GM19328 (cell line): ENCODE results near the gene CDH9.
"Not testable (repeated sequence)": the region's sequence is repeated elsewhere in the genome, so short reads cannot be mapped to it uniquely, and the experiment has no call there.

Experiments
- ATAC-seq: cut with Tn5 transposase; IDR thresholded peaks from one replicate; pipeline ENCODE4 v1.9.1; 2021; ENCODE audit warnings: mild to moderate bottlenecking, moderate library complexity; ENCODE audit not compliant: unreplicated experiment

The CDH9 gene

DNA sequence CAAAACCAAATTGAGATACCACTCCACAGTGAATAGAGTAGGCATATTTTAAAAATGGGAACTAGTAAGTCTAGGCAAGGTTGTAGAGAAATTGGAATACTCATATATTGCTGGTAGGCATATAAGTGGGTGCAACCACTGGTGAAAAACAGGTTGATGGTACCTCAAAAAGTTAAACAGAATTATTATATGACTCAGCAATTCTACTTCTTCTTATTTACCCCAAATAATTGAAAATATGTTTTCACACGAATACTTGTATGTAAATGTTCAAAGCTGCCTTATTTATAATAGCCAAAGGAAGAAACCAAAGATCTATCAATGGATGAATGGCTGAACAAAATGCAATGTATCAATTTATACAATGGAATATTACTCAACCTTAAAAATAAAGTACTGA lies 79.1 kb downstream of the CDH9 start:
- ATAC-seq, result no peak

DNA sequence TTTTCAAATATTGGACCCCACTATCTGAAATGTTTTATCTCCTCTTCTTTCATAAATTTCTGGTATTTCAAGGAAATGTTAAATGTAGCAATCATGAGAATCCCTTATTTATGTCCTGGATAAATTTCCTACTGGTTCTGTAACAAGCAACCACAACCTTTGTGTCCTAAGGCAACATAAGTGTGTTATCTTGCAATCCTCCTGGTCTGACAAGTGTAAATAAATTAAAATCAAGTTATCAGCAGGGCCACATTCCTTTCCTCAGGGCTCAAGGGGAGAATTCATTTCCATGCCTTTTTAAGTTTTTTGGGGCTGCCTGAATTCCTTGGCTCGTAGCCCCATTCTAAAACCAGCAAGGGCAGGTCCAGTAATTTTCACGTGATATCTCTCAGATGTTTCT lies 83.2 kb downstream of the CDH9 start:
- no peak for ATAC-seq

DNA sequence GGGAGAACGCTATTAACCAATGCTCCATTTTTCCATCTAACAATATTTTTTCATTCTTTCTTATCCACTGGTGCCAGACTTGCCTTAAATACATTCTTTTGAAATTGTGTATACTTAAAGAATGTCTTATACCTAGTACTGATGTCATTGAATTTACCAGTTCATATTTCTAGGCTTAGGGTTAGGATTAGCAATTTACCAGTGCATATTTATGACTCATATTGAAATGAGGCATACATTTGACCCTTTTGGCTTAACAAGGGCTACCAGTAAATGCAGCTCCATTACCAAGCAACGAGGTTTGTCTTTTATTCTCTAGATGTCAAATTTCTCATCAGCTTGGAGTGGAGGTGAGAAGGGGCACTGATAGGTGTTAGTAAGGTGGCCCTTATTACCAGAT lies 89.5 kb downstream of the CDH9 start:
- no peak for ATAC-seq

DNA sequence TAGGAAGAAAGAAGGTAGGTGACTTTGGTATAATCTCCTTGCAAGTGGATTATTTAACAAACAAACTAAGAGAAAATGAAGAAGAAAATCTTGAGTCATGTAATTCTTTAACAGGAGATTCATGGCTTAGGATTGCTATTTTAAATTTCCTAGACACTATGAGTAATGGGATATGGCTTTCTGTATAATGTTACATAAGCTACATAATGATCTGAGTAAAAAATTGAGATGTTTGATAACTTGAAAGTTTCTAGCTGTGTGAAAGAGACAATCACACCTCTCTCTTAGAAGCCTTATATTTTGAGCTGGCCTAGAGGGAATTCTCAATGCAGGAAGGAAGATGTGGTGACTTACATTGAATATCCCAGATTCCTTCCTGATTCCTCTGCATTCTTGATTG lies 92.5 kb downstream of the CDH9 start:
- no peak for ATAC-seq

DNA sequence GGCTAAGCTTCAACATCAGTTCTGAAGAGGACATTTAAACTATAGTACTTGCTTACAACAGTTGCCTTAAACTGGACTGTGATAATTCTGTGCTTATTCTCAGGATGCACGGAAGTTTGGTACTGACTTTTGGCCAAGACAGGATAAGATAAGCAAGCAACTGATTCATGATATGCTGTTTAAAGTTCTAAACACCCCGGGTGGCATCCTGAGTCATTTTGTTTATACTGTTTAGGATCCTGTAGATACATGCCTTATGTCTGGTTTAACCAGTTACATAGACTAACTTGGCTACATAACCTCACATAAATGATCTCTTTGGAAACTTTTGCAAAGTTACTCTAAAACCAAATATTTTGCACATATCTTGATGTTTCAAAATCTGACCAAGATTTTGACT lies 95.9 kb downstream of the CDH9 start:
- no peak for ATAC-seq

DNA sequence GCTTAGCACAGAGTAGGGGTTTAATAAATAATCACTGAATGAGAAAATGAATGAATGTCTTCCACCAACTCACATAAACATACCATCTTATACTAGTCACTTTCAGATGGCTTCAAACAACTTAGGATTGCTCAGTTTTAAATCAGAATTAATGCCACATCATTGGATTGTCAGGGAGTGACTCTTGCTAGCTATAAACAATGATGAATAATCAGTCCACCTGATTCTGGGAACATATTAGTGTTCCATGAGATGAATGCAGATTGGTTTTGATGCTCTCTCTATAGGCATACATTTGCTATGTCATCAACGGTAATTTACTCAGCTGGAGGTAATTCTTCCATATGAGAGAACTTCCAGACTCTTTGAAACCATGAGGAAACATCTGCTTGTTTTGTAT lies 97.4 kb downstream of the CDH9 start:
- ATAC-seq, result no peak

DNA sequence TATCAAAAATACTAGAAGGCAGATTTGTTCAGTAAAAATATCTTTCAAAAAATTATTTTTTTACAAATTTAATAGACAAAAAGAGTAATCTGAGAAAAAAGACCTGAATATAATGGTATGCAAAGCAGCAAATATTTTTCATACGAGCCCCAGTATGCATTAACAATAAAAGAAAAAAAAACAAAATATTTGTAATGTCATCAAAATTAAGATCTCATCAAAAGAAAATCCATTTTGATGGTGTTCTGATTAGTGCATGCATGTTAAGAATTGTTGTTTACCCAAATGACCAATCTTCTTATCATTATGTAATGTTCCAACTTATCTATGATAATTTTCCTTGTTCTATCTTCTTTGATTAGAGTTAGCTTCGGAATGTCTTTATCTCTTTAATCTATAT lies 106.1 kb downstream of the CDH9 start:
- ATAC-seq, result no peak

DNA sequence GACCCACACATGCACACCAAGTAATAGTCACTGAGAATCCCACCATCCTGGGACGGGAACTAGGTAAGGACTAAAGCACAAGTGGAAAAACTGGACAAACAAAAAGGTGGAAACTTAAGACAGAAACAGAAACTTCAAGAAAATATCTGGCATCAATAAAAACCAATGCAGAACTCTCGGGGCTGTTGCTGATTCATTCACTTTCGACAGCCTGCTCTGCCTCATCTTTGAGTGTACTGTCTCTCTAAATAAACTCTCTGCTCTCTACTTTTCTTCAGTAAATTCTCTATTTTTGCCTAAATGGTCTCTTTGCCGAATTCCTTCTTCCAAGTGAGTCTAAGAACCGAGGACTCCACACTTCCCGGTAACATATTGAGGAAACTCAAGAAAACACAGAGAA lies 116.9 kb downstream of the CDH9 start:
- no peak for ATAC-seq

DNA sequence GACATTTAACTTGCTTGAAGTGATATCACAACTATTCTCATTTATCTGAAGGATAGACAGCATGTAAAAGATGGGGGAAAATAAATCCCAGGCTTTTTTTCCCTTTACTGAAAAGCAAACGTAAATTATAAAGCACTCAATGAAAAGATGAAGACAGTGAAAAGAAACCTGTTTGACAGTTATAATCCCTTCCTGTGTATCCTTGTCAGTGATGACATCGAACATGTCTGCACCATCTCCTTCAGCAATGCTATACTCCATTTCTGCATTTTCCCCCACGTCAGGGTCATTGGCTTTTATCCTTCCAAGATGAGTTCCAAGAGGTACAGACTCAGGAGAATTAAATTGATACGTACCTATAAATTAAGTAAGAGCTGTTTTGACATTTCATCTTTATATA lies 134.9 kb downstream of the CDH9 start:
- ATAC-seq, result no peak

DNA sequence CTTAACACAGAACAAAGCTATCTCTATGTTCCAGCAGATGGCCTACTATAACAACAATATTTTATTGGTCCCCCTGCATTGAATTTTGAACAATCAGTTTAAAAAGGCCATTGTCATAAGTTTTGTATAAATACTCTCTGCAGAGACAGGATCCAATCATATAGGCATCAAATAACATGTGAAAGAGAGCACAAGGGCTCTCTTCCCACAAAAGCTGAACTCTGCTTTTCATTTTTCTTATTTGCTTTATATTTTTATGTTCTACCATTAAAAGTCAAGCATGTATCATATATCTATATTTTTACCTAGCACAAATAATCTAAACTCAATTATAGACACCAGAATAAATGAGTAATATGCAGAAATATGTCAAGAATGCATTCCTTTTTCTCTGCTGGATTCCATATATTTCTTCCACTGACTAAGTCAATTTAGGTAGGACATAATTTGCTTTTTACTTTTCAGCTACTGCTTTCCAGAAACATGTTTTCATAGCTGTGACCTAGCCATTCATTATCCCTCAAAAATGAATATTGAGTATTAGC lies 143.6 kb downstream of the CDH9 start:
- ATAC-seq, result no peak

DNA sequence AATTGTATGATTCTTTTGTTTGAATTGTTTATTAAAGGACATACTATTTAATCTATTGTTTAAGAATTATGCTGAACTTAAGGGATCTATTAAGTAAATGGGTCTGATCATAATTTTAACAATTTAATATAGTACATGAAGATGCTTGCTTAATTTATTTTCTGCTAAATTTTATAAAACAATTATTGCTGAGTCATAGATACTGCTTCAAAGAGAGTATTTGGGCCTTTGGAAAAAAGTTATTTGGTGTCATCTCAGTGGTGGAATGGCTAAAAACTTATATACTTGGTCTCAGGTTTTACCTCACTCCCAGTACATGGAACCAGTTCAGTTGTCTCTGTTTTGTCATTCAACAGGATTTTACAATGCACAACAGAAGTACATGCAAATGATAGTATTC lies 145.3 kb downstream of the CDH9 start:
- no peak for ATAC-seq

DNA sequence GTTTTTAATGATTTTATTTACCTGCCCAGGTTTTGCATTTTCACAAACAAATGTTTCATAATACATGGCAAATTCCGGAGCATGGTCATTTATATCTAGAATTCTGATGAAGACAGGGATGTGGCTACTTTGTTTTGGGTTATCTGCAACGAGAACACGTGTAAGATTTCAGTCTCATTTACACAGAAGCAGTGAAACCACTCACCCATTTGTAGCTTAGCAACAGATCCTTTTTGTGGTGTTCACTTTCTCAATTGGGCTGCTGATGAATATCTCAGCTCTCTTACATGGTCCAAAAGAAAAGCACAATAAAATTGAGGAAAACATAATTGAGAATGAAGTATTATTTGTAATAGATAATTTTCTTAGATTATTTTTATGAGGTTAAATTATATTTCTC lies 148.6 kb downstream of the CDH9 start:
- ATAC-seq, result no peak

DNA sequence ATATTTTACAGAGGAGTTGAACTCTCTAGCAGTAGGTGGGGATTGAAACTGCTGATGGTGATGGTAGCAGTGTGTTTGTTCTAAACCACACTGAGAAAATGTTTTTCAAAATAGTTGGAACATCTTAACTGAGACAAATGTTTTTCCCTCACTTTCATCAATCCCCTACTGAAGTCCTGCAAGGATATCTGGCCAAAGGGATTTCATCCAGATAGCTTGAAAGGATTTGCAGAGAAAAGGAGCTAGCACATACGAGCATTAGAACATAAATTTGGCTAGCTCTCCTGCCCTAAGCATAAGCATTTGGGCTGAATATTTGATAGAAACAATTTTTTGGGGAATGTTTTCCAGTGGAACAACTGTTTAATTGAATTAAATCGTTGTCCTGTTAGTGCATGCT lies 153.9 kb downstream of the CDH9 start:
- no peak for ATAC-seq

DNA sequence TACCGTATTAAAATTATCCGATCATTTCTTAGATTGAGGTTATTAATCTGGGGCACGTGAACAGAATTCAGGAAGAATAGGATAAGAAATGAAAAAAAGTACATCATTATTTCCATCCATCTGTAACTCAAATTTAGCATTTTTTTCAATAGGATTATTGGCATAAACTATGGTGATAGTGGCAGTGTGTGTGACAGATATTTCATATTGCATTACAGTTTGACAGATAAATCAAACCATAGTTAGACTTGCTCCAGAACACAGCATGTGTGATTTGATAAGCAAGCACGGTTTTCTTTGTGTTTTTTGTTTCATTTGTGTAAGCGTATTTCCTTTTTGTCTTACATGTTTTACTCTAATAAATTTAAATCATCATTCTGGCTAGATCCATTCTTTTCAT lies 155.0 kb downstream of the CDH9 start:
- ATAC-seq, result no peak

DNA sequence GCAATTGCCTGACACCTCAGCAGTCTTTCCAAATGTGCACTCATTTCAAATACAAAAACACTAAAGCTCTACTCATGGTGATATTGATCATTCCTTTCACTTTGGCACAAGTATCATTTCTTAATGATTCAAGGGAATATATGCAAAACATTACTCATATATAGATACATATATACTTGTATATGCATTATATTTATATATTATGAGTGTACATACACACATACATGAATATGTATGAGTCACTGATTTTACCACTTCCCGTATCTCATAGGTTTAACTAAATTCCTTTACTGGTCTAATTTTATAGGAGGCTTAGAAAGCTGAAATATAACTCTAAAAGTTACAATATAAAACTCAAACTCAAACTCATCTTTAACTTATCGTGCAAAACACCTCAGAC lies 156.5 kb downstream of the CDH9 start:
- no peak for ATAC-seq

DNA sequence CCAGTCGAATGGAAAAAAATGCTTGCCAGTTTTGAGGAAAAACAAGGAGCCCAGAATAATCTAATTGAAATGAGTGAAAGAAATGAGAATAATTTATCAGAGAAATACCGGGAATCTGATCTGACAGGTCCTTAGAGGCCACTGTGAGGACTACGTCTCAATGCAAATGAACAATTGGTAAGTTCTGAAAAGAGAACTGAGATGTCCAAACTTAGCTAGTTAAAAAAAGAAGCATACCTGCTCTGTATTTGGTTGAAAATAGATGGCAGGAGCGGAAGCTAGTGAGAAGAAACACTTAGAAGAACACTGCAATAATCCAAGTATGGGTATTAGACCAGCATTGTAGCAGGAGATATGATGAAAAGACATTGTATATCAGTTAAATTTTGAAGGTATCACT lies 161.2 kb downstream of the CDH9 start:
- no peak for ATAC-seq

DNA sequence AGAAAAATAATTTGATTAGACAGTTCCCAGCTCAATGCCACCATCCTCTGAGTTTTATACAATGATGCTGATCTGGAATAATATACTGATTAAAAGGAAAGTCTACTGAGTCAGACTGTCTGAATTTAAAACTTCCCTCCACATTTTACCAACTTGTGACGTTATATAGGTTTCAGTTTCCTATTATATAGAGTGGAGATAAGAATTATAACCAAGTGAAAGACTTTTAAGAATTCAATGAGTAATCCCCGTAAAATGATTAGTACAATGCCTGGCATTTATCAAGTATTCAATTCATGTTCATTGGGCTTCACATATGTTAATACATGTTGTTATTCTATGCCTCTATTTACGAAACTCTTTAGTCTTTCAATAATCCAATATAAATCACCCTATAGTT lies 166.0 kb downstream of the CDH9 start:
- ATAC-seq, result no peak

DNA sequence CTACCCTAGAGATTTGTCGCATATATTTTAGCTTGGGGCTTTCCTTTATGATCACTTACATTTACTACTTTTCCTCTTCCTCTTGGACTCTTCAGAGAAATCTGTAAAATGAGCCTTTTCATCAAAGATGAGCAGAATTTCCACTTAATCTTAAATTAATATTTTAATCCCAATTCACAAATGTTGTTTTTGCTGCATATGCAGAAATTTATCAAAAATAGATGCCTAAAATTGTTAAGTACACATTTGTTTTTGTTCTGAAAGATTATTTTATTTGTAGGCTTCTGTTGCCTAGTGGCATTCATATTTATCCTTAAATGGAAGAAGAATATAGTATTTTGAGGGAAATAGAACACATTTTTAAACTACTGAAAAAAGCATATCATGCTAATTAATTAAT lies 168.6 kb downstream of the CDH9 start:
- ATAC-seq, result no peak

DNA sequence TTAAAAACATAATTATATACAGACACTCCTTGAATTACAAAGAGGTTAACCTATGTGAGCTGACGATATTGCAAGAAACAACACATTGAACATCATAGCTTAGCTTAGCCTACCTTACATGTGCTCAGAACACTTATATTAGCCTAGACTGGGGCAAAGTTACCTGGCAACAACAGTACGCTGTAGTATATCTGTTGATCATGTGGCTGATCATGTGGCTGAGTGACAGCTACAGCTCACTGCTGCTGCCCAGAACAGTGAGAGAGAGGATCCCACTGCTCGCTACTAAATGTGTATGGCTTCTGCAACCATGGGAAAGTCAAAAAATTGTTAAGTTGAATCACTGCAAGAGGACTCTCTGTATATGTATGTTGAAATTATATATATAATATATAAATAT lies 169.9 kb downstream of the CDH9 start:
- no peak for ATAC-seq

DNA sequence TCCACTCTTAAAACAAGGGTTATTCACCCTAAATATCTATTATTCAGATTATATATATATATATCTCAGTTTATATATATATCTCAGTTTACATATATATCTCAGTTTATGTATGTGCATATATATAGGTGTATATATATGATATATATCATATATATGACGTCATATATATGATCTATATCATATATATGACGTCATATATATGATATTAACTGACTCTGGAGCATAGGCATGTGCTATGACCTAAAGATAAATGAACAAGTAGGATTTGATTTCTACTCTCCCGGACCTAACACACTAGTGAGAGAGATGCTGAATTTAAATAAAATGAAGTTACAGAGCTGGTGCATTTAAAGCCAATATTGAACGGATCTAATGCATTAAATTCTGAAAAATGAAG lies 174.3 kb downstream of the CDH9 start:
- no peak for ATAC-seq

DNA sequence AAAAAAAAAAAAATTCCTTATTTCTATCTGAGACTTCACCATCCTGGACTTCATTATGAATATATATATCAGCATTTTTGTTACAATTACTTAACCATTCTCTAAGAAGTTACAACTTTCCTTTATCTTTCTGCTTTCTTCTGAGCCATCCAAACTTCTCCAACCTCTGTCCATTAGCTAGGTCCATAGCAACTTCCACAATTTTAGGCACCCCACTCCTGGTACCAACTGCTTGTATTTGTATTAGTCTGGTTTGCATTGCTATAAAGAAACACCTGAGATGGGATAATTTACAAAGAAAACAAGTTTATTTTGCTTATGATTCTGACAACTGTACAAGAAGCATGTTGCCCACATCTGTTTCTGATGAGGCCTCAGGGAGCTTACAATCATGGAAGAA lies 182.1 kb downstream of the CDH9 start:
- no peak for ATAC-seq

DNA sequence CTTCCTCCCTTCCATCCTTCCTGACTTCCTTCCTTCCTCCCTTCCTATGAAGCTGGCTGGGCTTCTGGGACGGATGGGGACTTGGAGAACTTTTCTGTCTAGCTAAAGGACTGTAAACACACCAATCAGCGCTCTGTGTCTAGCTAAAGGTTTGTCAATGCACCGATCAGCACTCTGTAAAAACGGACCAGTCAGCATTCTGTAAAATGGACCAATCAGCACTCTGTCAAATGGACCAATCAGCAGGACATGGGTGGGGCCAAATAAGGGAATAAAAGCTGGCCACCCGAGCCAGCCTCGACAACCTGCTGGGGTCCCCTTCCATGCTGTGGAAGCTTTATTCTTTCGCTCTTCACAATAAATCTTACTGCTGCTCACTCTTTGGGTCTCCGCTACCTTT lies 185.9 kb downstream of the CDH9 start:
- not testable (repeated sequence) for ATAC-seq

DNA sequence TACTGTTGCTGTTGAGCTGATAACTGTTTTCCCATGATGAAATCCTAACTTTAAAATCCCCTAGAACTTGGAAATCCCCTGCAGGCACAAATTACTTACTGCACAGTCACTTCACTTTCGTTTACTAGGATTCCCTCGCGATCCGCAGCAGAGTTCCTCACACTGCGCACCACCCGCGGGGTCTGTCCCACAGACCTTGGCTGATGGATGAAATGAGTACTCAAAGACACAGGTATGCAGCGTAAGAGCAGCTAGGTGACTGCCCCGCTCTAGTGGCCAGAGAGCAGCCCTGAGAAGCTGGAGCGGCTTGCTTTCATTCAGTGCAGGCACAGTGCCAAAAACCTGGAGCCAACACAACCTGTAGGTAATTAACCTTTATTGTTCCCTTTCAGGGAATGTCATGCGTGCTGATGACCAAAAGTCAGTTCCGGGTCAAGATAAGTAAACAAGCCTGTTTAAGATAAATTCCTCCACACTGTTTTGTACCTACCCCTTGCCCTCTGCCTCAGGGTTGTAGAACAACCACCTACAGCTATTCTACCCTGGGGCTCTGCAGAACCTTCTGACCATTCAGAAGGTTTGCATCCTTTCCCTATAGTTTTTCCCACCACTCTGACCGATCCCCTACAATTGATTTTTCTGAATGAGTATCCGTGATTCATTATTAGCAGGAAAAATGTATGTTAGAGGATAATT lies 191.2 kb downstream of the CDH9 start:
- ATAC-seq, result no peak
